GM12878 (cell line): Measurements from ENCODE around the gene C16orf90. TPM values are rescaled to one million over a fixed set of nuclear protein-coding genes. Genes with fewer than 3 reads are reported as not detected.

Experiments
- ATAC-seq: fragments of 200-7000 bp; cut with Tn5 transposase; 3 replicates; pipeline ENCODE4 v1.9.1; 2020; ENCODE audit warnings: mild to moderate bottlenecking, moderate library complexity
- BruUV-seq: library from RNA; stranded (reverse); fragments of 400-500 nt; replicated peaks from 2 replicates; lab custom pipeline; 2021; lab: Mats Ljungman, UMichigan
- CTCF ChIA-PET: fragments of 300-600 bp; sonication (Branson Sonifier 250); formaldehyde crosslinking; extraction: SDS; loops from one replicate; lab custom pipeline; 2021; ENCODE audit warnings: inconsistent platforms; lab: Yijun Ruan, JAX
- POLR2A ChIA-PET: fragments of 350-600 bp; formaldehyde crosslinking; extraction: SDS; loops from one replicate; lab custom pipeline; 2021; ENCODE audit warnings: inconsistent platforms; lab: Charles Lee
- RAD21 ChIA-PET: fragments of 300-600 bp; sonication (Branson Sonifier 250); formaldehyde crosslinking; loops from one replicate; lab custom pipeline; 2023; ENCODE audit warnings: antibody characterized with exemption; ENCODE audit not compliant: unreplicated experiment; lab: Charles Lee
- SMC1A ChIA-PET: fragments of 300-600 bp; sonication (Branson Sonifier 250); formaldehyde crosslinking; loops from one replicate; lab custom pipeline; 2023; ENCODE audit not compliant: unreplicated experiment, uncharacterized antibody; lab: Charles Lee
- DNase-seq: peaks from one replicate; pipeline ENCODE4 v3.0.0-alpha.2; 2011; ENCODE audit warnings: low read depth, low spot score
- FAIRE-seq: peaks from 3 replicates; lab custom pipeline; 2011; peaks lifted over from hg19 to GRCh38; lab: Jason Lieb, UNC
- H2AFZ ChIP-seq: 2 replicates; pipeline ENCODE4 v1.6.0; 2011; ENCODE audit warnings: low read depth, low read length, control low read depth; ENCODE audit not compliant: control insufficient read depth
- H3K27ac ChIP-seq: 2 replicates; pipeline ENCODE4 v1.5.1; 2011; ENCODE audit warnings: control low read depth; ENCODE audit not compliant: control insufficient read depth, insufficient read depth
- H3K27me3 ChIP-seq, 2 experiments: replicated peaks in 1 of 2; 2 replicates each; pipeline versions ENCODE4 v1.6.0 to v1.6.1; 2011; ENCODE audit warnings: low read length in 1 of 2; ENCODE audit not compliant: control insufficient read depth in 2 of 2, insufficient read depth in 2 of 2
- H3K36me3 ChIP-seq, 2 experiments: 2 replicates each; pipeline ENCODE4 v1.5.1; 2011; ENCODE audit warnings: low read length in 1 of 2; ENCODE audit not compliant: control insufficient read depth in 2 of 2, insufficient read depth in 2 of 2
- H3K4me1 ChIP-seq: 2 replicates; pipeline ENCODE4 v1.6.1; 2011; ENCODE audit warnings: mild to moderate bottlenecking, low read length, moderate library complexity, mixed read lengths; ENCODE audit not compliant: control insufficient read depth, insufficient read depth
- H3K4me2 ChIP-seq: 2 replicates; pipeline ENCODE4 v1.6.0; 2011; ENCODE audit warnings: control low read depth; ENCODE audit not compliant: control insufficient read depth, insufficient read depth
- H3K4me3 ChIP-seq: fragments of 200-600 bp; sonication (generic); 2 replicates; pipeline ENCODE4 v1.5.1; 2016
- H3K79me2 ChIP-seq: 2 replicates; pipeline ENCODE4 v1.6.0; 2011; ENCODE audit warnings: low read length; ENCODE audit not compliant: control insufficient read depth, insufficient read depth
- H3K9ac ChIP-seq: 2 replicates; pipeline ENCODE4 v1.8.0; 2011; ENCODE audit warnings: low read length, control low read depth, mixed read lengths; ENCODE audit not compliant: control insufficient read depth, insufficient read depth
- H3K9me3 ChIP-seq: replicated peaks from 3 replicates; pipeline ENCODE4 v1.5.1; 2011; ENCODE audit warnings: mild to moderate bottlenecking, low read length; ENCODE audit not compliant: control insufficient read depth, insufficient read depth
- H4K20me1 ChIP-seq: 2 replicates; pipeline ENCODE4 v1.6.0; 2011; ENCODE audit not compliant: control insufficient read depth, insufficient read depth
- BRCA1 ChIP-seq: IDR thresholded peaks from 2 replicates; pipeline ENCODE4 v1.6.1; 2011; ENCODE audit warnings: low read depth, low read length, improper control_type of control experiment
- CHD1 ChIP-seq: IDR thresholded peaks from 2 replicates; pipeline ENCODE4 v1.6.1; 2012; ENCODE audit warnings: low read depth, low read length, improper control_type of control experiment
- E4F1 ChIP-seq: fragments of 450-650 bp; IDR thresholded peaks from 2 replicates; pipeline ENCODE4 v1.6.1; 2018; ENCODE audit warnings: borderline replicate concordance, mild to moderate bottlenecking; ENCODE audit not compliant: partially characterized antibody
- GABPA ChIP-seq: IDR thresholded peaks from 2 replicates; pipeline ENCODE4 v1.6.1; 2014; ENCODE audit warnings: antibody characterized with exemption, low read depth, mild to moderate bottlenecking, inconsistent platforms
- HDGF ChIP-seq: fragments of 450-650 bp; IDR thresholded peaks from 2 replicates; pipeline ENCODE4 v1.6.1; 2016; ENCODE audit warnings: antibody characterized with exemption
- IKZF2 ChIP-seq, 2 experiments: fragments of 450-650 bp; IDR thresholded peaks; 2 replicates each; pipeline ENCODE4 v1.6.1; 2017; ENCODE audit warnings: mild to moderate bottlenecking in 2 of 2, moderate library complexity in 2 of 2
- NKRF ChIP-seq: fragments of 450-650 bp; conservative IDR thresholded peaks from 2 replicates; pipeline ENCODE4 v1.6.1; 2017; ENCODE audit warnings: mild to moderate bottlenecking, moderate library complexity
- NR2F1 ChIP-seq: fragments of 450-650 bp; conservative IDR thresholded peaks from 2 replicates; pipeline ENCODE4 v1.6.1; 2017; ENCODE audit warnings: mild to moderate bottlenecking
- PAX5 ChIP-seq: IDR thresholded peaks from 2 replicates; pipeline ENCODE4 v1.6.1; 2011; ENCODE audit warnings: low read depth, low read length, borderline replicate concordance
- PAX8 ChIP-seq: fragments of 450-650 bp; IDR thresholded peaks from 2 replicates; pipeline ENCODE4 v1.6.1; 2017; ENCODE audit warnings: mild to moderate bottlenecking, moderate library complexity
- PML ChIP-seq: IDR thresholded peaks from 2 replicates; pipeline ENCODE4 v1.6.1; 2012; ENCODE audit warnings: low read length, inconsistent platforms
- RAD21 ChIP-seq: IDR thresholded peaks from 2 replicates; pipeline ENCODE4 v1.6.1; 2011; ENCODE audit warnings: mild to moderate bottlenecking, low read depth, low read length, moderate library complexity; ENCODE audit not compliant: insufficient read depth
- RAD51 ChIP-seq: fragments of 450-650 bp; IDR thresholded peaks from 2 replicates; pipeline ENCODE4 v1.6.1; 2016; ENCODE audit warnings: moderate library complexity, mild to moderate bottlenecking, inconsistent platforms
- SKIL ChIP-seq: fragments of 450-650 bp; IDR thresholded peaks from 2 replicates; pipeline ENCODE4 v1.6.1; 2017; ENCODE audit warnings: mild to moderate bottlenecking, low read depth, inconsistent platforms; ENCODE audit not compliant: poor library complexity, severe bottlenecking
- STAT3 ChIP-seq: IDR thresholded peaks from 2 replicates; pipeline ENCODE4 v1.6.1; 2011; ENCODE audit warnings: low read depth, low read length, improper control_type of control experiment
- ZNF24 ChIP-seq: fragments of 450-650 bp; IDR thresholded peaks from 2 replicates; pipeline ENCODE4 v1.6.1; 2017; ENCODE audit warnings: antibody characterized with exemption, mild to moderate bottlenecking
- ZZZ3 ChIP-seq: IDR thresholded peaks from 2 replicates; pipeline ENCODE4 v1.6.1; 2011; ENCODE audit warnings: low read depth; ENCODE audit not compliant: control insufficient read depth, insufficient read length
- WGBS: methylation state at CpG from one replicate; pipeline ENCODE4 v1.1.6; 2016; ENCODE audit warnings: low lambda C conversion rate; ENCODE audit not compliant: insufficient replicate concordance, insufficient coverage; ENCODE audit errors: missing lambda C conversion rate; 5-methylcytosine and 5-hydroxymethylcytosine counted together
- in situ Hi-C: fragments of 300-500 bp; cut with MboI; formaldehyde crosslinking; loops from 9 replicates; pipeline ENCODE4 v1.14.3; 2018; ENCODE audit warnings: mixed read lengths
- intact Hi-C: fragments of 100-400 bp; cut with micrococcal nuclease; formaldehyde crosslinking; loops from one replicate; pipeline ENCODE4 v1.14.2; 2022; ENCODE audit not compliant: unreplicated experiment
- polyA plus RNA-seq, 11 experiments: library from polyadenylated mRNA; depleted of rRNA in 4 of 11; unstranded in 6 of 11; stranded (reverse) in 5 of 11; fragments of >200 nt; fragmentation: Nextera tagmentation in 4 of 11; fragmentation: Illumina TruSeq in 1 of 11; extraction: Ambion mirVana in 4 of 11; extraction: Trizol in 1 of 11; gene quantifications; 1 replicate in 1 of 11; 2 replicates in 10 of 11; pipeline versions ENCODE4 v1.2.1 to v1.2.3, GENCODE V29; 2011 to 2016; ENCODE audit warnings: inconsistent platforms in 2 of 11, missing spikeins in 2 of 11, low read depth in 1 of 11
- total RNA-seq, 4 experiments: library from RNA; depleted of rRNA in 3 of 4; stranded (reverse); fragments of >200 nt in 3 of 4; fragmentation: Illumina TruSeq in 1 of 4; extraction: Trizol in 1 of 4; gene quantifications; 2 replicates each; pipeline versions ENCODE4 v1.2.1 to v1.2.3, GENCODE V29; 2013 to 2021

Gene C16orf90
- total and polyA plus RNA-seq, 10 of the 15 experiments (the other 5 are each of a cell fraction or from before 2014, with no cell fraction given) = not detected

GRCh38 chr16:3511286-3512180 lies 16.2 kb upstream of the C16orf90 start (continued):
- TF ChIP-seq E4F1 (no peak), ZZZ3 (no peak), RAD51 (no peak), CHD1 (no peak), RAD21 (no peak)

- H3K9me3 ChIP-seq = no peaks in the 10 kb centered on the region
- no peaks in the 10 kb centered on the region for H3K27me3 ChIP-seq
- DNase-seq (no peak), FAIRE-seq (no peak), ATAC-seq (no peak)
- WGBS = 77% methylated on average over 10 of the region's 10 CpGs
- in situ Hi-C loops = no loop called here
- H3K27ac ChIP-seq = no peak overlapping the region
- ChIA-PET POLR2A (interaction anchor here (0.6 to 0.7 kb wide), 2 partner anchors 159 to 204 kb away, joined by 4 read pairs; no protein-coding TSS in a partner anchor), CTCF (no interaction called here), RAD21 (no interaction called here), SMC1A (interaction anchor here (0.6 to 1.4 kb wide), 3 partner anchors 9 to 90 kb away, joined by 3 to 7 read pairs (median 5); partner anchors contain the start of gene CLUAP1)
- H3K36me3 ChIP-seq = peaks cover 0 to 2% of the 10 kb centered on the region in 2 experiments; a peak in 1 of 4 replicates
- H3K4me3 ChIP-seq = no peak overlapping the region
- H2AFZ ChIP-seq = no peak overlapping the region
- no peaks in the 10 kb centered on the region for H3K79me2 ChIP-seq
- no TSS peak for BruUV-seq
- intact Hi-C loops = no loop called here
- no peaks in the 10 kb centered on the region for H4K20me1 ChIP-seq
- H3K4me2 ChIP-seq = no peak overlapping the region
- no peak for TF ChIP-seq BRCA1
- no peak for TF ChIP-seq RAD21
- TF ChIP-seq HDGF = no peak
- TF ChIP-seq STAT3 = no peak
- TF ChIP-seq IKZF2 (IDR thresholded peaks at IDR 0.05) = no peak
- no peak for TF ChIP-seq PAX5
- TF ChIP-seq NKRF = no peak
- TF ChIP-seq GABPA = no peak
- TF ChIP-seq PAX8 = no peak
- no peak for TF ChIP-seq PML
- no peak for TF ChIP-seq ZNF24
- TF ChIP-seq SKIL = no peak
- TF ChIP-seq NR2F1 = no peak
- no peak for TF ChIP-seq ZZZ3
- no peak overlapping the region for H3K9ac ChIP-seq
- peaks cover 12% of the 10 kb centered on the region for H3K4me1 ChIP-seq
These were observed 15.1 kb upstream of the C16orf90 start for GRCh38 chr16:3510416-3510815.
